HCT116 (cell line): ENCODE results near the gene LDB2. TPM values are rescaled to one million over a fixed set of nuclear protein-coding genes. Genes with fewer than 3 reads are reported as not detected.

Experiments
- ATAC-seq: fragments of 200-7000 bp; cut with Tn5 transposase; 2 replicates; pipeline ENCODE4 v1.9.1; 2020; ENCODE audit warnings: mild to moderate bottlenecking, moderate library complexity
- BruUV-seq: library from RNA; stranded (reverse); fragments of 400-500 nt; replicated peaks from 2 replicates; lab custom pipeline; 2021; lab: Mats Ljungman, UMichigan
- CTCF ChIA-PET: fragments of 300-600 bp; sonication (Branson Sonifier 250); formaldehyde crosslinking; loops from one replicate; lab custom pipeline; 2021; ENCODE audit warnings: antibody characterized with exemption; lab: Charles Lee
- POLR2A ChIA-PET: fragments of 300-600, 350-600 bp; sonication (Branson Sonifier 250); formaldehyde crosslinking; loops from one replicate; lab custom pipeline; 2021; ENCODE audit warnings: antibody characterized with exemption; lab: Charles Lee
- RAD21 ChIA-PET, 2 experiments: fragments of 300-600 bp; sonication (Branson Sonifier 250); formaldehyde crosslinking; loops; one replicate each; lab custom pipeline; 2023; ENCODE audit warnings: low total read pairs in 2 of 2; ENCODE audit not compliant: uncharacterized antibody in 2 of 2, unreplicated experiment in 2 of 2, low non-redundant PET in 1 of 2; lab: Charles Lee
- DNase-seq: peaks from one replicate; pipeline ENCODE4 v3.0.0-alpha.2; 2010; ENCODE audit warnings: low read depth, low spot score
- H2AFZ ChIP-seq: fragments of 200-600 bp; shearing (Covaris generic), sonication (generic); 2 replicates; pipeline ENCODE4 v1.6.1; 2017; ENCODE audit warnings: low read depth, mixed run types, mixed read lengths, antibody characterized with exemption, low read length; ENCODE audit not compliant: poor library complexity, severe bottlenecking
- H3K27ac ChIP-seq: 2 replicates; pipeline ENCODE4 v1.5.1; 2012; ENCODE audit warnings: low read depth, low read length
- H3K27me3 ChIP-seq: fragments of 200-600 bp; sonication (generic); 2 replicates; pipeline ENCODE4 v1.6.1; 2016; ENCODE audit warnings: mixed run types, low read length, mixed read lengths; ENCODE audit not compliant: insufficient read depth
- H3K36me3 ChIP-seq, 2 experiments: fragments of 200-500 bp in 1 of 2; fragments of 200-600 bp in 1 of 2; sonication (Bioruptor generic) in 1 of 2; sonication (generic) in 1 of 2; 2 replicates each; pipeline versions ENCODE4 v1.5.1 to v1.6.1; 2014 to 2016; ENCODE audit warnings: low read length in 2 of 2, inconsistent platforms in 1 of 2, mixed read lengths in 1 of 2, mixed run types in 1 of 2; ENCODE audit not compliant: insufficient read depth in 2 of 2, control insufficient read depth in 1 of 2
- H3K4me1 ChIP-seq, 2 experiments: fragments of 200-600 bp in 1 of 2; sonication (generic) in 1 of 2; 2 replicates each; pipeline versions ENCODE4 v1.5.1 to v1.6.1; 2012 to 2017; ENCODE audit warnings: low read length in 2 of 2, inconsistent platforms in 1 of 2, mild to moderate bottlenecking in 1 of 2, mixed read lengths in 1 of 2, mixed run types in 1 of 2, moderate library complexity in 1 of 2; ENCODE audit not compliant: insufficient read depth in 2 of 2, control insufficient read depth in 1 of 2
- H3K4me2 ChIP-seq: fragments of 200-600 bp; sonication (generic); 2 replicates; pipeline ENCODE4 v1.6.1; 2017; ENCODE audit warnings: mixed run types, low read length, mixed read lengths
- H3K4me3 ChIP-seq, 2 experiments: fragments of 200-600 bp in 1 of 2; sonication (generic) in 1 of 2; replicated peaks in 1 of 2; 2 replicates each; pipeline ENCODE4 v1.5.1; 2011 to 2016; ENCODE audit warnings: low read length in 2 of 2, control low read depth in 1 of 2, low read depth in 1 of 2, mild to moderate bottlenecking in 1 of 2, mixed read lengths in 1 of 2, mixed run types in 1 of 2
- H3K79me2 ChIP-seq: fragments of 200-600 bp; sonication (generic); 2 replicates; pipeline ENCODE4 v1.6.1; 2017; ENCODE audit warnings: mild to moderate bottlenecking, mixed run types, low read length, moderate library complexity, mixed read lengths; ENCODE audit not compliant: insufficient read depth
- H3K9ac ChIP-seq: fragments of 200-600 bp; sonication (generic); 2 replicates; pipeline ENCODE4 v1.6.1; 2016; ENCODE audit warnings: low read length, mixed read lengths
- H3K9me2 ChIP-seq: fragments of 200-600 bp; sonication (generic), shearing (Covaris generic); 2 replicates; pipeline ENCODE4 v1.6.1; 2017; ENCODE audit warnings: mixed run types, mild to moderate bottlenecking, moderate library complexity; ENCODE audit not compliant: insufficient read depth
- H3K9me3 ChIP-seq, 2 experiments: fragments of 200-500 bp in 1 of 2; fragments of 200-600 bp in 1 of 2; sonication (Bioruptor generic) in 1 of 2; sonication (generic) in 1 of 2; 2 replicates each; pipeline ENCODE4 v1.6.1; 2014 to 2017; ENCODE audit warnings: low read length in 2 of 2, mixed read lengths in 2 of 2, inconsistent platforms in 1 of 2, low read depth in 1 of 2, mild to moderate bottlenecking in 1 of 2, mixed run types in 1 of 2, moderate library complexity in 1 of 2; ENCODE audit not compliant: control insufficient read depth in 1 of 2, insufficient read depth in 1 of 2
- H4K20me1 ChIP-seq: fragments of 200-600 bp; sonication (generic), shearing (Covaris generic); 2 replicates; pipeline ENCODE4 v1.6.1; 2017; ENCODE audit warnings: mixed run types, mild to moderate bottlenecking, moderate library complexity; ENCODE audit not compliant: insufficient read depth
- EZH2 ChIP-seq: fragments of 200-600 bp; sonication (generic); IDR thresholded peaks from 2 replicates; pipeline ENCODE4 v1.6.1; 2017; ENCODE audit warnings: antibody characterized with exemption, mixed run types
- FOSL1 ChIP-seq: IDR thresholded peaks from 2 replicates; pipeline ENCODE4 v1.6.1; 2012; ENCODE audit warnings: low read depth
- JUND ChIP-seq: IDR thresholded peaks from 2 replicates; pipeline ENCODE4 v1.6.1; 2012
- SP1 ChIP-seq: IDR thresholded peaks from 2 replicates; pipeline ENCODE4 v1.6.1; 2012; ENCODE audit warnings: low read depth
- ZNF274 ChIP-seq: fragments of 200-500 bp; sonication (Bioruptor generic); IDR thresholded peaks from 2 replicates; pipeline ENCODE4 v1.6.1; 2014; ENCODE audit warnings: mild to moderate bottlenecking, low read depth, low read length, inconsistent platforms
- intact Hi-C: fragments of 100-400 bp; cut with micrococcal nuclease; formaldehyde crosslinking; loops from 2 replicates; pipeline ENCODE4 v1.10.0; 2022
- total RNA-seq: library from RNA; stranded (reverse); gene quantifications from one replicate; pipeline ENCODE4 v1.2.1, GENCODE V29; 2021; ENCODE audit not compliant: unreplicated experiment
- TF ChIP-seq, protein P1 (sequence below), 3 experiments: fragments of 200-600 bp in 1 of 3; sonication (generic) in 1 of 3; IDR thresholded peaks in 2 of 3; conservative IDR thresholded peaks in 1 of 3; 2 replicates each; pipeline ENCODE4 v1.5.1; 2012 to 2017; ENCODE audit warnings: low read depth in 2 of 3, low read length in 2 of 3, antibody characterized with exemption in 1 of 3, borderline replicate concordance in 1 of 3, control low read depth in 1 of 3, mild to moderate bottlenecking in 1 of 3, mixed read lengths in 1 of 3, mixed run types in 1 of 3, moderate library complexity in 1 of 3; ENCODE audit not compliant: insufficient read depth in 1 of 3
- TF ChIP-seq, protein P2 (sequence below): IDR thresholded peaks from 2 replicates; pipeline ENCODE4 v1.6.1; 2012
- TF ChIP-seq, protein P3 (sequence below): IDR thresholded peaks from 2 replicates; pipeline ENCODE4 v1.6.1; 2012; ENCODE audit warnings: low read depth

The LDB2 gene
- total RNA-seq, 1 experiment from 2014 or later = 0.12 TPM

GRCh38 chr4:16909281-16909680 lies 10.8 kb upstream of the LDB2 start:
- H3K9ac ChIP-seq = no peak overlapping the region
- no peak overlapping the region for H2AFZ ChIP-seq
- POLR2A ChIA-PET = no interaction called here
- no peak overlapping the region for H3K27ac ChIP-seq
- no peak overlapping the region for H3K4me3 ChIP-seq
- CTCF ChIA-PET = no interaction called here
- no peak for TF ChIP-seq SP1
- TF ChIP-seq JUND = no peak
- TF ChIP-seq, protein P1, sequence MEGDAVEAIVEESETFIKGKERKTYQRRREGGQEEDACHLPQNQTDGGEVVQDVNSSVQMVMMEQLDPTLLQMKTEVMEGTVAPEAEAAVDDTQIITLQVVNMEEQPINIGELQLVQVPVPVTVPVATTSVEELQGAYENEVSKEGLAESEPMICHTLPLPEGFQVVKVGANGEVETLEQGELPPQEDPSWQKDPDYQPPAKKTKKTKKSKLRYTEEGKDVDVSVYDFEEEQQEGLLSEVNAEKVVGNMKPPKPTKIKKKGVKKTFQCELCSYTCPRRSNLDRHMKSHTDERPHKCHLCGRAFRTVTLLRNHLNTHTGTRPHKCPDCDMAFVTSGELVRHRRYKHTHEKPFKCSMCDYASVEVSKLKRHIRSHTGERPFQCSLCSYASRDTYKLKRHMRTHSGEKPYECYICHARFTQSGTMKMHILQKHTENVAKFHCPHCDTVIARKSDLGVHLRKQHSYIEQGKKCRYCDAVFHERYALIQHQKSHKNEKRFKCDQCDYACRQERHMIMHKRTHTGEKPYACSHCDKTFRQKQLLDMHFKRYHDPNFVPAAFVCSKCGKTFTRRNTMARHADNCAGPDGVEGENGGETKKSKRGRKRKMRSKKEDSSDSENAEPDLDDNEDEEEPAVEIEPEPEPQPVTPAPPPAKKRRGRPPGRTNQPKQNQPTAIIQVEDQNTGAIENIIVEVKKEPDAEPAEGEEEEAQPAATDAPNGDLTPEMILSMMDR (IDR thresholded peaks at IDR 0.05 in 2 of 3, conservative IDR thresholded peaks at IDR 0.05 in 1 of 3; ENCODE audit: borderline replicate concordance in 1 of 3, insufficient read depth in 1 of 3, low read depth in 2 of 3, low read length in 2 of 3) = no peak
- TF ChIP-seq FOSL1 = no peak
- TF ChIP-seq, protein P2, sequence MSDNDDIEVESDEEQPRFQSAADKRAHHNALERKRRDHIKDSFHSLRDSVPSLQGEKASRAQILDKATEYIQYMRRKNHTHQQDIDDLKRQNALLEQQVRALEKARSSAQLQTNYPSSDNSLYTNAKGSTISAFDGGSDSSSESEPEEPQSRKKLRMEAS = no peak
- no peak for TF ChIP-seq ZNF274
- no peak for TF ChIP-seq EZH2
- TF ChIP-seq, protein P3, sequence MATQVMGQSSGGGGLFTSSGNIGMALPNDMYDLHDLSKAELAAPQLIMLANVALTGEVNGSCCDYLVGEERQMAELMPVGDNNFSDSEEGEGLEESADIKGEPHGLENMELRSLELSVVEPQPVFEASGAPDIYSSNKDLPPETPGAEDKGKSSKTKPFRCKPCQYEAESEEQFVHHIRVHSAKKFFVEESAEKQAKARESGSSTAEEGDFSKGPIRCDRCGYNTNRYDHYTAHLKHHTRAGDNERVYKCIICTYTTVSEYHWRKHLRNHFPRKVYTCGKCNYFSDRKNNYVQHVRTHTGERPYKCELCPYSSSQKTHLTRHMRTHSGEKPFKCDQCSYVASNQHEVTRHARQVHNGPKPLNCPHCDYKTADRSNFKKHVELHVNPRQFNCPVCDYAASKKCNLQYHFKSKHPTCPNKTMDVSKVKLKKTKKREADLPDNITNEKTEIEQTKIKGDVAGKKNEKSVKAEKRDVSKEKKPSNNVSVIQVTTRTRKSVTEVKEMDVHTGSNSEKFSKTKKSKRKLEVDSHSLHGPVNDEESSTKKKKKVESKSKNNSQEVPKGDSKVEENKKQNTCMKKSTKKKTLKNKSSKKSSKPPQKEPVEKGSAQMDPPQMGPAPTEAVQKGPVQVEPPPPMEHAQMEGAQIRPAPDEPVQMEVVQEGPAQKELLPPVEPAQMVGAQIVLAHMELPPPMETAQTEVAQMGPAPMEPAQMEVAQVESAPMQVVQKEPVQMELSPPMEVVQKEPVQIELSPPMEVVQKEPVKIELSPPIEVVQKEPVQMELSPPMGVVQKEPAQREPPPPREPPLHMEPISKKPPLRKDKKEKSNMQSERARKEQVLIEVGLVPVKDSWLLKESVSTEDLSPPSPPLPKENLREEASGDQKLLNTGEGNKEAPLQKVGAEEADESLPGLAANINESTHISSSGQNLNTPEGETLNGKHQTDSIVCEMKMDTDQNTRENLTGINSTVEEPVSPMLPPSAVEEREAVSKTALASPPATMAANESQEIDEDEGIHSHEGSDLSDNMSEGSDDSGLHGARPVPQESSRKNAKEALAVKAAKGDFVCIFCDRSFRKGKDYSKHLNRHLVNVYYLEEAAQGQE = no peak
- peaks cover 19% of the 10 kb centered on the region for H3K27me3 ChIP-seq
- no peaks in the 10 kb centered on the region for H4K20me1 ChIP-seq
- ATAC-seq (no peak), DNase-seq (no peak)
- H3K4me2 ChIP-seq = no peak overlapping the region
- no peaks in the 10 kb centered on the region for H3K79me2 ChIP-seq
- RAD21 ChIA-PET = no interaction called here
- H3K4me1 ChIP-seq = no peaks in the 10 kb centered on the region
- no peaks in the 10 kb centered on the region for H3K36me3 ChIP-seq
- no peaks in the 10 kb centered on the region for H3K9me3 ChIP-seq
- no TSS peak for BruUV-seq
- intact Hi-C loops = no loop called here
- no peaks in the 10 kb centered on the region for H3K9me2 ChIP-seq
